Stimulated activated CD8-positive, alpha-beta memory T cell treated with anti-CD3 and anti-CD28 coated beads, Interleukin-4, amount 100 ng/mL, for 24 hours (primary cell): ENCODE results near the gene GRK4.
"Not testable (repeated sequence)": the region's sequence is repeated elsewhere in the genome, so short reads cannot be mapped to it uniquely, and the experiment has no call there.

Experiments
- DNase-seq: peaks from one replicate; pipeline ENCODE4 v3.0.0-alpha.2; 2020; ENCODE audit warnings: low read depth

GRK4 gene

DNA sequence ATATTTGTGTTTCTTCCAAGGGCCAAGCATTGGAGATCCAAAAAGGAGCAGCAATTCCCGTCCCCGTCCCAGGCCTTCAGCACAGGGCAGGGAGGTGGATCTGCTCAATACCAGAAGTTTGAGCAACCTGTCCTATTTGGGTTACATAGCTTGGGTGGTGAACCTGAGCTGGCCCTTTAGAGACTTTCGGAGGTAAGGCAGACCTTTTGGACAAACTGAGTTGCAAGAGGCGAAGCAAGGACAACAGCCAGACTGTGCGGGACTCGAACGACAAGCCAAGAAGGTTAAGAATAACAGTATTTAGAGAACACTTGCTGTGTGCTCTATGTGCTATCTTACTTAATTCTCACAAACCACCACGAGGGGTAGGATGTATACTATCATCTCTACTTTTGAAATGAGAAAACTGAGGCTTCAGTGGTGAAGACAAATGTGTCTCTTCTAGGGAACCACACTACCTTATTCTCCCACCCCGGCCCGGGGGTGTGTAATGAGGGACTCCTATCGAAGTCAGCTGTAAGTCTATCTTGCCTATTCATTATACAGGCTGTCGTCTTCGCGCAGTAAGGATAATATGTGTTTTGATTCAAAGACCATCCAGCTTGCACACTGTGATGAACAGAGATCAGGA lies 1.4 kb upstream of the GRK4 start:
- DNase-seq: peak; percentile 52

DNA sequence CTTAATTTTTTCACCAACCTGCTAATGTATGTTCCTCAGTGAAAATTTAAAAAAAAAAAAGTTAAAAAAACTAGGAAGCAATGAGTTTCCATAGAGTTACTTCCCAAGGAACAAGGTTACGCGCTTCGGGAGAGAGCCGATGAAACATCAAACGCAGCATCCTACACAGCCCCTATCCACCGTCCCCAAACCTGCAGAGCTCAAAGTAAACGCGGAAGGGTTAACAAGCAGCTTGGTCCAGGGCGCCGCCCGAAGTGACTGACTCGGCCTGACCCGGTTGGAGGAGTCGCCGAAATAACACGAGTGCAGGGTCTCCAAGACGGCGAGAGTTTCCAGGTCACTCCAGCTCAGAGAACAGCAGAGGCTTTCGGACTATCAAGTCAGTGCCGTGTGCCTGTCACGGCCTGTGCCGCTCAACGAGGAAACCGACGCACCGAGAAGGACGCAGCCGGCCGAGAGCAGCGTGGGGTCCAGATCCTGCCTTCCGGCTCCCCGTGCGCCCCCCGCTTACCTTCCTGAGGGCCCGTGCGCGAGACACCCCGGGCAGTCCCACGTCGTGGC lies 677 bp upstream of the GRK4 start:
- DNase-seq: no peak

DNA sequence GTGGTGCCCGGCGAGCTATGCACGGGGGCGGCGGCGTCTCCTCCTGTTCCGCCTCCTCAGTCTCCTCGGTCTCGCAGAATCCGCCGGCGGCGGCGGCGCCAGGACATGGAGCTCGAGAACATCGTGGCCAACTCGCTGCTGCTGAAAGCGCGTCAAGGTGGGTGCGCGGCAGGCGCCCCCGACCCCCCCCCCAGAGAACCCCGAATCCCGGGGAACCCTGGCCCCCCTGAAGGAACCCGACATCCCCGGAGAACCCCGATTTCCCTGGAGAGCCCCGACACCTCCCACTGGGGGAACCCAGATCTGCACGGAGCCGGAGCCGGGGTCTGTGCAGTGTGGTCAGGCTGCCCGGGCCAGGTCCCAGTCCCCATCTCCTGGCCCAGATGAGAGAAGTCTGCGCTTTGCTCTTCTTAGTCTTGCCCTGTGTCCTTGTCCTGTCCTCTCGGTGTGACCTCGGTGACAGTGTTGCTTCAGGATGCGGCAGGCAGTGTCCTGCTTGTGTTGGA lies 648 bp downstream of the GRK4 start:
- no peak for DNase-seq

DNA sequence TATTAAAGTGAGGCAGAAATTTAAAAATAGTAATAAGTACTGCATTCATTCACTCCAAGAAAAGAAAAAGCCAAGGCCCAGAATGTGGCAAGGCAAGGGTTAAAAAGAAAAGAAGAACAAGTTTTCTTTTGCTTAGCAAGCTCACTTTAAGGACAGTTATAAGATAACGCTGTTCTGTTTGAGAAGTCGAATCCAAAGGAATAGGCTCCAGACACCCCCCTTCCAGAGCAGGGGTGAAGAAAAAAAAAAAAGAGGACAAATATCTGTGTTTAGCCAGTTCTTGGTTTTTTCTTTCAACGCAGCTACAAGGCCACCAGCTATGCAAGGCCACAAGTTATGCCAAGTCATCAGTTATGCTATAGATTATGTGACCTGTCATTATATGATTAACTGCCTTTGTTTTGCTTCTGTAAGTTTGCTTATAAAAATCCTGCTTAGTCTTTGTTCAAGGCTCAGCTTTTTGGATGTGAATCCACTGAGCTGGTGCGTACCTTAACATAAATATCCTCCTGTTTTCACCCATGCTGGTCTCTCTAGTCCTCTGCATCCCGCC lies 1.4 kb downstream of the GRK4 start:
- DNase-seq: no peak

DNA sequence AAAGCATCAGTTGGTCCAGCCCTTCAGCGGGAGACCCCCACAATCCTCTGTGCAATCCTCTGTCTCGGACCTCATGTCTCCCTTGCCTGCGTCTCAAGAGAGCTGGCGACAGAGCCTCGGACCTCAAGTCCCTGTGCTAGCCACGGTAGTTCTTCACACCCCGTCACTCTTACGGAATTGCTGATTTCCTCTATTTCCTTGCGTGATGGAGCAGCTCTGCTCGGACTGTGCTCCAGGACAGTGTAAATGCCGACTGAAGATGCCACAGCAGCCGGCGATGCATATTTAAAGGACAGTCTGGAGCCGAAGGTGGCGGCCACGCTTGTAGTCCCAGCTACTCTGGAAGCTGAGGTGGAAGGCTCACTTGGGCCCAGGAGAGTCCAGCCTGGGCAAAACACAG lies 1.9 kb downstream of the GRK4 start:
- DNase-seq: no peak

DNA sequence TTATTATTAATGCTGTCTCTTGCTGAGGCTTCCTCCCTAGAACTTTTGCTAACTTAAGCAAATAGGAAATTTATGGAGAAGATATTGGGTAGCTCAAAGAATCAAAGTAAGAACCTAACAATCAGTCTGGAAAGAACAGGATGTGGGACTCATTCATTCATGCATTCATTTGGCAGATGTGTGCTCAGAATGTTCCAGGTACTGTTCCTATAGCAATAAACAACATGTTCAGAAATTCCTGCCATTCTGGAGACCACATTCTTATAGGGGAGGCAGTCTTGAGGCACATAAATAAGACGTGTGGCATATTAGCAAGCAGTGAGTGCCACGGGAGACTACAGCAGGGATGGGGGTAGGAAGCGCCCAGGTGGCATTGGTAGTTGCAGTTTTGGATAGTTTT lies 5.0 kb downstream of the GRK4 start:
- no peak for DNase-seq

DNA sequence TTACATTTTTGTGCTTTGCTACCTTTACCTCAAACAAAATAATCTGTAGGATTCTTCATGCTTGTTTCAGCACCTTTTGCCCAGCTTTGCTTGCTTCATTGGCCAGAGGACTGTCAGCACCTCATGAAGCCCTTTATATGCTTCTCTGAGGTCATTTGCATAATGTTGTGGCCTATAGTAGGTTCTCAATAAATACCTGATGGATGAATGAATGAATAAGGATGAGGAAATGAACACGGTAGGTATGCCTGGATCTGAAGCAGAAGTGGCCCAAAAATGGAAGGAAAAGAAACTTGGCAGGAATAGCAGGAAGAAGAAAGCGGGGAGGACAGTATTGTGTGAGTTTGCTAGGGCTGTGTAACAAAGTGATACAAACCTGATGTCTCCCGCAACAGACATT lies 7.9 kb downstream of the GRK4 start:
- DNase-seq: no peak

DNA sequence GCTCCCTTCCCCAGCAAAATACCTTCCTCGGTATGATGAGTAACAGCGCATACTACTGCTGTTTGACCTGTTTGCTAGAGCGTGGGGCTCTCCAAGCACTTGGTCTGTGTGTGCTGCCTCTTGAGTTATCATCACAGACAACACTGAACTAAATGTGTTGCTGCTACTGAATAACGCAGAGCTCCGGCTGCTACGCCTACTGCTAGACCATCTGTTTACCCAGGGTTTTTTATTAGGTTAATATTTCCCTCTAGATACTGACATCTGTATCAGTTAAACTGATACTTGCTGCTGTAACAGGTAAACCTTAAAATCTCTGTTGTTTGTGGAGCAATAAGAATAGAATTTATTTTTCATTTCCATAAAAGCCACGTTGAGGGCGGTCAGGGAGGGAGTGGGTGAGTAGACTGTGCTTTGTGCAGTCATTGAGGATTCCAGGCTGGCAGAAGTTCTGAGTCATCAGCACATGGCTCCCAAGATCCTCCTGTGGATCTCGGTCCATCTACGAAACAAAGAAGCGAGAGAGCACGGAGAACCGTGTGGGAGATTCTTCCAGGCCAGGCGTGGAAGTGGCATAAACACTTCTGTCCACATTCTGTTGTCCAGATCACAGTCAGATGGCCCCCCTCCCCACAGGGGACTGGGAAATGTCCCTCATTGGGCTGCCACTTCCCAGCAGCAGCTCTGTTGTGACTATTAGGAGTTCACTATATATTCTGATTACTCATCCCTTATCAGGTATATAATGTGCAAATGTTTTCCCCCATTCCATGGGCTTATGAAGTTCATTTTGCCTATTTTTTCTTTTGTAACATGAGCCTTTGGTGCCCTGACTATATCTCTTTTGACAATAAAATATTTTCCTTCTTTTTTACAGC lies 14.1 kb downstream of the GRK4 start:
- DNase-seq: no peak

DNA sequence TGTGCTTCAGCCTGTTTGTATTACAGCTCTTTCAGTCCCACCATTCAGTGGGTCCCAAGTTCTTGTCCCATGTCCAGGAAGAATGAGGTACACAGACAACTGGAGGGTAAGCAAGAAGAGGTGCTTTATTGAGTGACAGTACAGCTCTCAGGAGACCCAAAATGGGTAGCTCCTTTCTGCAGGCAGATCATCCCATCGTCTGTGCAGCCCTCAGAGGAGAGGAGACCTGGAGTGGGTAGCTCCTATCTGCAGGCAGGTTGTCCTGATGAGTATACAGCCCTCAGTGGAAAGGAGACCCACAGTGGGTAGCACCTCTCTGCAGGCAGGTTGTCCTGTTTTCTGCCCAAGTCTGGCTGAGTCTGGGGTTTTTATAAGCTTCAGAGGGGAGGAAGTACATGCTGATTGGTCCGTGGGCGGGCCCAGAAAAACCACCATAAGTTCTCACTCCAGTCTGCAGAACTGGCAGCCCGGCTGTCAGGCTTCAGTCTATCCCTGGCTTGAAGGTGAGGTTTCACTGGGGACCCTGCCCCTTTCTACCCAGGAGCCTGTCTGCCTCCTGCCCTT lies 18.0 kb downstream of the GRK4 start:
- DNase-seq: no peak

DNA sequence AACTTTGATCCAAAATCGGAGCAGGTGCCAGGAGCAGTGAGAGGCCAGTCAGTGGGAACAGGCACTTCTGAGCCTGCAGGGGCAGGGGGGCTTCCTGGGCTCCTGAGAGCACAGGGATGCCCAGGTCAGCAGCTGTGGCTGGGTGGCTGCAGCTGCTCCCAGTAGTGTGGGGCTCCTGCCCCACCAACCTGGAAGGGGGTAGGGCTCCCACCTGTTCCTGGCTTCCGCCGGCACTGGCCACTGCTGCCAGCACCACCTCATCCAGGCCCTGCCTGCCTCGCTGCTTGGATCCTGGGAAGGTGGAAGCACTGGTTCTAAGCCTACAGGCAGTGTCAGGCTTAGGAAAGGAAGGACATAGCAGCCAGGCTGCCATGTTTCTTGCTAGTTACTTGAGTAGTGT lies 18.6 kb downstream of the GRK4 start:
- no peak for DNase-seq

DNA sequence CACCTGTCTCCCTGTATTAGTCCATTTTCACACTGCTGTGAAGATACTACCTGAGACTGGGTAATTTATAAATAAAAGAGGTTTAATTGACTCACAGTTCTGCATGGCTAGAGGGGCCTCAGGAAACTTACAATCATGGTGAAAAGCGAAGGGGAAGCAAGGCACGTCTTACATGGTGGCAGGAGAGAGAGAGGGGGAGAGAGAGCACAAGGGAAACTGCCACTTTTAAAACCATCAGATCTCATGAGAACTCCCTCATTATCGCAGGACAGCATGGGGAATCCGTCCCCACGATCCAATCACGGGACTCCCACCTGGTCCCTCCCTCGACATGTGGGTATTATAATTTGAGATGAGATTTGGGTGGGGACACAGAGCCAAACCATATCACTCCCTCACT lies 20.3 kb downstream of the GRK4 start:
- not testable (repeated sequence) for DNase-seq

DNA sequence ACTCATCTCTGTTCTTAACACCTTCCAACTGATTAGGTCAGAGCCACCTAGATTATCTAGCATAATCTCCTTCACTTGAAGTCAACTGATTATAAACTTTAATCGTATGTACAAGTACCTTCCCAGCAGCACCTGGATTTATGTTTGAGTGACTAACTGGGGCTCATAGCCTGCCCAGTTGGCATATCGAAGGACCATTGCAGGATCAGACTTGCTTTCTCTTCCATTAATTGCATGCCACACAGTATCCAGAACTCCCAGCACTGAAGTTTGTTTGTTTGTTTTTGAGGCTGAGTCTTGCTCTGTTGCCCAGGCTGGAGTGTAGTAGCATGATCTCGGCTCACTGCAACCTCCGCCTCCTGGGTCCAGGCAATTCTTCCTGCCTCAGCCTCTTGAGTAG lies 27.9 kb downstream of the GRK4 start:
- DNase-seq: no peak

DNA sequence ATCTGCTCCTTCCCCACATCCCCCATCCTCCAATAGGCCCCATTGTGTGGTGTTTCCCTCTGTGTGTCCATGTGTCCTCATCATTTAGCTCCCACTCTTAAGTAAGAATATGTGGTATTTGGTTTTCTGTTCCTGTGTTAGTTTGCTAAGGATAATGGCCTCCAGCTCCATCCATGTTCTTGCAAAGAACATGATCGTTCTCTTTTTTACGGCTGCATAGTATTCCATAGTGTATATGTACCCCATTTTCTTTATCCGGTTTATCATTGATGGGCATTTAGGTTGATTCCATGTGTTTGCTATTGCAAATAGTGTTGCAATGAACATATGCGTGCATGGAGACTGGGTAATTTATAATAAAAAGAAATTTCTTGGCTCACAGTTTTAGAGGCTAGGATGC lies 31.5 kb downstream of the GRK4 start:
- DNase-seq: no peak

DNA sequence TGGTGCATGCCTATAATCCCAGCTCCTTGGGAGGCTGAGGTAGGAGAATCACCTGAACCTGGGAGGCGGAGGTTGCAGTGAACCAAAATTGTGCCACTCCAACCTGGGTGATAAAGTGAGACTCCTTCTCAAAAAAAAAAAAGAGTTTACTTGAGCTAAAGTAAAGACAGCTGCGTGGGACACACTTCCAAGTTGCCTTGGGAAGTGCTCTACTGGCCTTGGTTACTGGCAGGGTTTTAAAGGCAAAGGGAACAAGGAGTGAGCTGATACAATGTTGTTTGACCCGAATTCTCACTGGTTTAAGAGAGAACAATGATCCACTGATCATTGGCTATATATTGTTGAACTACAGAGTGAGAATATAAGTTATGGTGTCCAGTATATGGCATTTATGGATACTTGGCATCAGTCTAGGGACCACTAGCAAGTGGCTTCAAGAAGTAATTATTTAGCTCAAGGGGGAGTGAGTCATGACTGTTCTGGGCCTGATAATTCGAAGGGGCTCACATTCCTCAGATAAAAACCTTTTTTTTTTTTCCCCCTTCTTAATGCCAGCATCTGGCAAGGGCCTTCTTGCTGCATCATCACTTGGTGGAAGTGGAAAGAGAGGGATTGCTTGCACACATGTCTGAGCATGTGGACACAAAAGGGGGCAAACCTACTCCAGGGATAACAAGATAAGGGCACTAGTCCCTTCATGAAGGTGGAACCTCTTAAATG lies 32.3 kb downstream of the GRK4 start:
- DNase-seq: no peak

DNA sequence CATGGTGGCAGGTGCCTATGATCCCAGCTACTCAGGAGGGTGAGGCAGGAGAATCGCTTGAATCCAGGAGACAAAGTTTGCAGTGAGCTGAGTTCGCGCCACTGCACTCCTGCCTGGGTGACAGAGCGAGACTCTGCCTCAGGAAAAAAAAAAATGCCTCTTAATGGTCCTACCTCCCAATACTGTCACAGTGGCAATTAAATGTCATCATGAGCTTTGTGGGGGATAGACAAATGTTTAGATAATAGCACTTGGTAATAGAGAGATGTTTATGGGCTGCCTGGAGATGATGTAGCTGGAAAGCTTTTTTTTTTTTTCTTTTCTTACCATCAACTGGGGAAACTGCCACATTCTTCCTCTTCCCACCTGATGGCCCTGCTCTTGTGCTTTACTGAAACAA lies 33.0 kb downstream of the GRK4 start:
- DNase-seq: no peak

DNA sequence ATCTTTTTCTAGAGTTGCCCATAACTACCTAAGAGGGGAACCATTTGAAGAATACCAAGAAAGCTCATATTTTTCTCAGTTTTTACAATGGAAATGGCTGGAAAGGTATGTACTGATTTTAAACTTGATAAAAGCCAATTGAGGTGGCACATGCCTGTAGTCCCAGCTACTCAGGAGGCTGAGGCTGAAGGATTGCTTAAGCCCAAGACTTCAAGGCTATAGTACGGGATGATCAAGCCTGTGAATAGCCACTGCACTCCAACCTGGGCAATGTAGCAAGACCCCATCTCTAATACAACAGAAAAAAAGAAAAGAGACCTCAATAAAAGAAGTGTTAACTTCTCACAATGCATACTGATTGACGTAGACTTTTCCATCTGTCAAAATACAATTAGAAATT lies 44.4 kb downstream of the GRK4 start:
- DNase-seq: no peak

DNA sequence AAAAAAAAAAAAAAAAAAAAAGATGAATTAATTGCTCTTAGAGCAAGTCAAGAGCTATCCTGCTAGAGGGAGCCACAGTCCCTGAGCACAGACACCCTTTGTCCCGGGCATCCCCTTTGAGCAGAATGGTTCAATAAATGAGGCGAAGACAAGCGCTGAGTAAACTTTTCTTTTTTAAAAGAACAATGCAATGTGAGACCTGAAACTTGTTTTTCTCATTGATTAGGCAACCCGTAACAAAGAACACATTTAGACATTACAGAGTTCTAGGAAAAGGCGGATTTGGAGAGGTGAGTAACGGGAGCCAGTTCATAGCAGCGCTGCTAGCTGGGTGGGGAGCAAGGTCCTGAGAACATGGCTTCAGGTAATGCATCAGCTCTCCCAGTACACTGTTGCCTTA lies 46.1 kb downstream of the GRK4 start:
- no peak for DNase-seq

DNA sequence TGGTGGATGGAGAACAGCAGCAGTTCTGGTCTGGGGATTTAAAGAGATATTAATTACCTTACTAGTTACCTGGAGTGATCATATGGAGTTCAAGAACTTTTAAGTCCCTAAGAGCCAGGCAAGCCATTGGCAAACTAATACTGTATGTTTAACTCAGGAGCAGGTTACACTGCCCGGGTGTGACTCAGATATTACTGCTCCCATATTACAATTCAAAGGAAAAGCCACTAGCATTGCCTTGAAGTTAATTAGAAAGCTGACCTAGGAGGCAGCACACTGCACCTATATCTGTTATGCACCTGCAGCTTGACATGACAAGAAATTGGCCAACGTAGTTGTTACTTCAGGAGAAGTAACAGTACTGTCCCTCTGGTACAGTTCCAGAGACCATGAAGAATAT lies 47.2 kb downstream of the GRK4 start:
- DNase-seq: no peak

DNA sequence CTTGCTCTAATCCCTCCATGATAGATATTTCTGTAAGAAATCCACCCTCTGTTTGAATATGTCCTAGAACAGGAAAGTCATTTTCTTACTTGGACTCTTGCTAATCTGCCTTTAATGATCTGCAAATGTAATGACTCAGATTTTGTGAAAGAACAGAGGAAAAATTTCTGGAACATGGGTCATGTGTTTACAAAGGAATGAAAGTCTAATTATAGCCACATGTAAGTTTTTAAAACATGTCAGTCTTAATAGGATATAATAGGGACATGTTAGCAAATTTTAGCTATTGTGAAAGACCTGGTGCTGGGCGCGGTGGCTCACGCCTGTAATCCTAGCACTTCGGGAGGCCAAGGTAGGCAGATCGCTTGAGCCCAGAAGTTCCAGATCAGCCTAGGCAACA lies 47.6 kb downstream of the GRK4 start:
- DNase-seq: no peak

DNA sequence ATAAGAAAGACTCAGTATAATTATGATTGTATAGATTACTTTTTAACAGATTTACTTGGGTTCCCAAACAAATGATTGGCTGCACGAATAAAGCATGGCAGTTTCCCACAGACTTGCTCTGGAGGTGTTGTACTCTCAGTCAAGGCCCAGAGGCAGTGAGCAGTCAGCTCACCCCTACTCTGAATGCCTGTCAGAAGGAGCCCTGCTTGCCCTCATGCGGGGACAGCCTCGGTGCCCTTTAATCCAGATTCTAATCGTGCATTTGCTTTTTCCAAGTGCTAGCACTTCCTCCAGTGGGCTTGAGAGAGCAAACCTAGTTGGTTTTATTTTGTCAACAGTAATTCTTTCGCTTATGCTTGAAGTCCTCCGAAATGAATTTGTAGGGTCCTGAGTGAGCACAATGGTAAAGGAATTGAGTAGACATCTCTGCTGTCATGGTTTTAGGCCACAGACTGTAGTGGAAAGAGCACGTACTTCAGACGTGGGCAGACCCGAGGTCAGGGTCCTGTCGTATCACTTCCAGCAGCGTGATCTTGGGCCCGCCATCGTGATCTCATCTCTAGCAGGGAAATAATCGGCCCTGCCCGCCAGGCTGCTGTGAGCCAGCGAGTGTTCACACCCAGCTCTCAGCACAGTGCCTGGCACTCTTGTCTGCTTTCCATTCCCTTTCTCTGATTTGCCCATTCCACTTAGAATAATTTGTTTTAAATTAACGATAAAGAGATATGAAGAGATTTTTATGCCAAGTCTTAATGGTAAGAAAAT lies 48.3 kb downstream of the GRK4 start:
- no peak for DNase-seq

DNA sequence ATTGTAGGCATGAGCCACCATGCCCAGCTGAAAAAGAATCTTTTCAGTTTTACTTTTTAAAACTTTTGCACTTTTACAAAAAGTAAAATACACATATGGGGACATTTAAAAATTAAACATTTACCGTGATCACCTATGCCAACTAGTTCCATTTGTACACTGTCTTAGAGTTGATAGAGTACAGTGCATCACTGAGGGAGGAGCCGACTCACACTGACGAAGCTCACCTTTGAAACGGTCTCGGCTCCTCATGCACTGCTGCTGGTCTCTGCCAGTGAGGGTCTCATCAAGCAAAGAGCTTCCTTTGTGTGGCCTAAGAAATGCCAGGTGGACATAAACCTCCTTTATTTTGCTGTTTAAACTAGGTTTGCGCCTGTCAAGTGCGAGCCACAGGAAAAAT lies 50.0 kb downstream of the GRK4 start:
- no peak for DNase-seq
